DOHH2 (cell line): ENCODE data around the gene EXOC6B.

Experiments
- H3F3A ChIP-seq: fragments of 200-600 bp; sonication (generic), shearing (Covaris generic); 2 replicates; pipeline ENCODE4 v1.6.0; 2016; ENCODE audit warnings: antibody characterized with exemption, mild to moderate bottlenecking; ENCODE audit not compliant: control insufficient read depth, insufficient read depth
- H3K27ac ChIP-seq: fragments of 200-600 bp; sonication (generic); 2 replicates; pipeline ENCODE4 v1.5.1; 2014; ENCODE audit warnings: low read depth, mild to moderate bottlenecking, low read length, moderate library complexity
- H3K27me3 ChIP-seq: fragments of 200-600 bp; sonication (generic); 2 replicates; pipeline ENCODE4 v1.6.1; 2014; ENCODE audit warnings: mild to moderate bottlenecking, low read length, mixed read lengths; ENCODE audit not compliant: control insufficient read depth
- H3K36me3 ChIP-seq: fragments of 200-600 bp; sonication (generic); 2 replicates; pipeline ENCODE4 v1.6.1; 2014; ENCODE audit warnings: mild to moderate bottlenecking, low read length, moderate library complexity, mixed read lengths; ENCODE audit not compliant: control insufficient read depth
- H3K4me1 ChIP-seq: fragments of 200-600 bp; sonication (generic); 2 replicates; pipeline ENCODE4 v1.6.1; 2014; ENCODE audit warnings: mild to moderate bottlenecking, low read length, mixed read lengths; ENCODE audit not compliant: control insufficient read depth
- H3K4me2 ChIP-seq: fragments of 200-600 bp; sonication (generic); 2 replicates; pipeline ENCODE4 v1.6.0; 2014; ENCODE audit warnings: mild to moderate bottlenecking, low read length, moderate library complexity
- H3K4me3 ChIP-seq: fragments of 200-600 bp; sonication (generic); 2 replicates; pipeline ENCODE4 v1.5.1; 2014; ENCODE audit warnings: mild to moderate bottlenecking, low read length, mixed read lengths
- H3K79me2 ChIP-seq: fragments of 200-600 bp; sonication (generic); 2 replicates; pipeline ENCODE4 v1.6.1; 2014; ENCODE audit warnings: mild to moderate bottlenecking, low read length, mixed read lengths; ENCODE audit not compliant: control insufficient read depth
- H3K9me2 ChIP-seq: fragments of 200-600 bp; sonication (generic); replicated peaks from 2 replicates; pipeline ENCODE4 v1.6.1; 2014; ENCODE audit warnings: mild to moderate bottlenecking, low read length, mixed read lengths; ENCODE audit not compliant: control insufficient read depth
- H3K9me3 ChIP-seq: fragments of 200-600 bp; sonication (generic); 2 replicates; pipeline ENCODE4 v1.6.1; 2014; ENCODE audit warnings: antibody characterized with exemption, low read length, mixed read lengths; ENCODE audit not compliant: control insufficient read depth, insufficient read depth
- H4K20me1 ChIP-seq: fragments of 200-600 bp; sonication (generic); 2 replicates; pipeline ENCODE4 v1.6.0; 2014; ENCODE audit warnings: low read depth, mild to moderate bottlenecking, antibody characterized with exemption, low read length, moderate library complexity; ENCODE audit not compliant: control insufficient read depth, insufficient read depth
- EZH2phosphoT487 ChIP-seq: fragments of 200-600 bp; sonication (generic); IDR thresholded peaks from 2 replicates; pipeline ENCODE4 v1.6.1; 2017; ENCODE audit warnings: borderline replicate concordance, mild to moderate bottlenecking, antibody characterized with exemption, low read length, moderate library complexity, mixed read lengths
- TF ChIP-seq, protein P1 (sequence below): fragments of 200-600 bp; sonication (generic); IDR thresholded peaks from one replicate; pipeline ENCODE4 v1.5.1; 2014; ENCODE audit warnings: antibody characterized with exemption, mild to moderate bottlenecking, low read depth, low read length; ENCODE audit not compliant: poor library complexity, severe bottlenecking

The EXOC6B gene

DNA sequence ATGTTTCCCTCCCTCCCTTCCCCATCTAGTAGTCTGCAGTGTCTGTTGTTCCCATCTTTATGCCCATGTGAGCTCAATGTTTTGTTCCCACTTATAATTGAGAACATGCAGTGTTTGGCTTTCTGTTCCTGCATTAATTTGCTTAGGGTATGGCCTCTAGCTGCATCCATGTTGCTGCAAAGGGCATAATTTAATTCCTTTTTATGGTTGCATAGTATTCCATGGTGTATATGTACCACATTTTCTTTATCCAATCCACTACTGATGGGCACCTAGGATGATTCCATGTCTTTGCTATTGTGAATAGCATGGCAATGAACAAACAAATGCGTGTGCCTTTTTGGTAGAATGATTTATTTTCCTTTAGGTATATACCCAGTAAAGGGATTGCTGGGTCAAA, 617.6 kb downstream of the EXOC6B start:
- H3K27ac ChIP-seq = no peak overlapping the region
- no peaks in the 10 kb centered on the region for H3F3A ChIP-seq
- H3K9me3 ChIP-seq = no peaks in the 10 kb centered on the region
- no peaks in the 10 kb centered on the region for H4K20me1 ChIP-seq
- H3K4me2 ChIP-seq = no peak overlapping the region
- no peaks in the 10 kb centered on the region for H3K27me3 ChIP-seq
- H3K36me3 ChIP-seq = no peaks in the 10 kb centered on the region
- TF ChIP-seq, protein P1, sequence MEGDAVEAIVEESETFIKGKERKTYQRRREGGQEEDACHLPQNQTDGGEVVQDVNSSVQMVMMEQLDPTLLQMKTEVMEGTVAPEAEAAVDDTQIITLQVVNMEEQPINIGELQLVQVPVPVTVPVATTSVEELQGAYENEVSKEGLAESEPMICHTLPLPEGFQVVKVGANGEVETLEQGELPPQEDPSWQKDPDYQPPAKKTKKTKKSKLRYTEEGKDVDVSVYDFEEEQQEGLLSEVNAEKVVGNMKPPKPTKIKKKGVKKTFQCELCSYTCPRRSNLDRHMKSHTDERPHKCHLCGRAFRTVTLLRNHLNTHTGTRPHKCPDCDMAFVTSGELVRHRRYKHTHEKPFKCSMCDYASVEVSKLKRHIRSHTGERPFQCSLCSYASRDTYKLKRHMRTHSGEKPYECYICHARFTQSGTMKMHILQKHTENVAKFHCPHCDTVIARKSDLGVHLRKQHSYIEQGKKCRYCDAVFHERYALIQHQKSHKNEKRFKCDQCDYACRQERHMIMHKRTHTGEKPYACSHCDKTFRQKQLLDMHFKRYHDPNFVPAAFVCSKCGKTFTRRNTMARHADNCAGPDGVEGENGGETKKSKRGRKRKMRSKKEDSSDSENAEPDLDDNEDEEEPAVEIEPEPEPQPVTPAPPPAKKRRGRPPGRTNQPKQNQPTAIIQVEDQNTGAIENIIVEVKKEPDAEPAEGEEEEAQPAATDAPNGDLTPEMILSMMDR = no peak
- no peak for TF ChIP-seq EZH2phosphoT487
- H3K9me2 ChIP-seq = no peaks in the 10 kb centered on the region
- no peaks in the 10 kb centered on the region for H3K4me1 ChIP-seq
- no peaks in the 10 kb centered on the region for H3K79me2 ChIP-seq
- H3K4me3 ChIP-seq = no peak overlapping the region

DNA sequence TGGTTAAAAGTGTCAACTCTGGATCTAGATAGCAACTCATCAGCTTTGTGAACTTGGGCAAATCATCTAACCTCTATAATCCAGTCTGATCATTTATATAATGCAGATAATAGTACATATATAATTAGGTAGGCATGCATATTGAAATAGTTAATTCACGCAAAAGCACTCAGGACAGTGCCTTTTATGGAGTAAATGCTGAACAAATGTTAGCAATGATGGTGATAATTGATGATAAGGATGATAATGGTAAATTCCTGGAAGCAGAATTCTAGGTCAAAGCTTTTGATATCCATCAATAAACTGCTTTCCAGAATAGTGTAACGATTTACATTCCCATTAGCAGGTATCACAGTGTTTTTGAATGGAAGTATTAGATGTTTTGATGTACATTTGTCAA, 618.5 kb downstream of the EXOC6B start:
- no peaks in the 10 kb centered on the region for H3F3A ChIP-seq
- no peak for TF ChIP-seq EZH2phosphoT487
- TF ChIP-seq, protein P1 = no peak
- no peaks in the 10 kb centered on the region for H3K4me1 ChIP-seq
- H3K4me2 ChIP-seq = no peak overlapping the region
- no peaks in the 10 kb centered on the region for H3K27me3 ChIP-seq
- no peaks in the 10 kb centered on the region for H3K9me2 ChIP-seq
- H3K27ac ChIP-seq = no peak overlapping the region
- no peaks in the 10 kb centered on the region for H3K36me3 ChIP-seq
- no peaks in the 10 kb centered on the region for H4K20me1 ChIP-seq
- H3K79me2 ChIP-seq = no peaks in the 10 kb centered on the region
- no peak overlapping the region for H3K4me3 ChIP-seq
- no peaks in the 10 kb centered on the region for H3K9me3 ChIP-seq

- H3F3A ChIP-seq = no peaks in the 10 kb centered on the region
- no peaks in the 10 kb centered on the region for H3K79me2 ChIP-seq
- no peaks in the 10 kb centered on the region for H3K9me3 ChIP-seq
- no peak overlapping the region for H3K4me2 ChIP-seq
- H3K36me3 ChIP-seq = no peaks in the 10 kb centered on the region
- no peaks in the 10 kb centered on the region for H3K4me1 ChIP-seq
- no peak overlapping the region for H3K4me3 ChIP-seq
- no peak overlapping the region for H3K27ac ChIP-seq
- H3K9me2 ChIP-seq = no peaks in the 10 kb centered on the region
- no peaks in the 10 kb centered on the region for H4K20me1 ChIP-seq
- TF ChIP-seq EZH2phosphoT487 = no peak
- TF ChIP-seq, protein P1 = no peak
- H3K27me3 ChIP-seq = no peaks in the 10 kb centered on the region
Measured at GRCh38 chr2:72205504-72205881, 620.3 kb downstream of the EXOC6B start.
